SU-DHL-6 (cell line): ENCODE results near the gene GABPA.
"Not testable (repeated sequence)": the region's sequence is repeated elsewhere in the genome, so short reads cannot be mapped to it uniquely, and the experiment has no call there.

Experiments
- H2AFZ ChIP-seq: fragments of 200-600 bp; sonication (generic); 2 replicates; pipeline ENCODE4 v1.6.1; 2014; ENCODE audit warnings: low read depth, mild to moderate bottlenecking, moderate library complexity, mixed read lengths, antibody characterized with exemption, low read length; ENCODE audit not compliant: severe bottlenecking
- H3F3A ChIP-seq: fragments of 200-600 bp; shearing (Covaris generic); 2 replicates; pipeline ENCODE4 v1.6.0; 2016; ENCODE audit warnings: antibody characterized with exemption, mild to moderate bottlenecking; ENCODE audit not compliant: insufficient read depth
- H3K27ac ChIP-seq: fragments of 200-600 bp; sonication (generic); 2 replicates; pipeline ENCODE4 v1.5.1; 2016; ENCODE audit warnings: low read depth, mild to moderate bottlenecking, low read length, moderate library complexity, mixed read lengths
- H3K27me3 ChIP-seq: fragments of 200-600 bp; sonication (generic), shearing (Covaris generic); 2 replicates; pipeline ENCODE4 v1.6.0; 2014; ENCODE audit warnings: mild to moderate bottlenecking, low read length
- H3K36me3 ChIP-seq: fragments of 200-600 bp; sonication (generic); 2 replicates; pipeline ENCODE4 v1.6.1; 2014; ENCODE audit warnings: mild to moderate bottlenecking, low read length, mixed read lengths
- H3K4me2 ChIP-seq: fragments of 300-600, 200-600 bp; shearing (Covaris generic), sonication (generic); 2 replicates; pipeline ENCODE4 v1.6.0; 2014; ENCODE audit warnings: low read length, low read depth, mild to moderate bottlenecking; ENCODE audit not compliant: poor library complexity, severe bottlenecking
- H3K4me3 ChIP-seq: fragments of 200-600 bp; sonication (generic); 2 replicates; pipeline ENCODE4 v1.5.1; 2014; ENCODE audit warnings: antibody characterized with exemption, low read length, mild to moderate bottlenecking, mixed read lengths; ENCODE audit not compliant: insufficient read depth, poor library complexity, severe bottlenecking
- H3K79me2 ChIP-seq: fragments of 200-600 bp; sonication (generic); 2 replicates; pipeline ENCODE4 v1.6.1; 2014; ENCODE audit warnings: mild to moderate bottlenecking, low read length, moderate library complexity; ENCODE audit not compliant: insufficient read depth
- H3K9ac ChIP-seq: fragments of 200-600 bp; sonication (generic); 2 replicates; pipeline ENCODE4 v1.7.0; 2014; ENCODE audit warnings: mild to moderate bottlenecking, low read length
- H3K9me2 ChIP-seq: fragments of 200-600 bp; sonication (generic); replicated peaks from 2 replicates; pipeline ENCODE4 v1.6.1; 2014; ENCODE audit warnings: low read length; ENCODE audit not compliant: insufficient read depth
- H3K9me3 ChIP-seq: fragments of 200-600 bp; sonication (generic); 2 replicates; pipeline ENCODE4 v1.6.1; 2014; ENCODE audit warnings: low read length, mixed read lengths; ENCODE audit not compliant: insufficient read depth
- H4K20me1 ChIP-seq: fragments of 200-600 bp; sonication (generic); 2 replicates; pipeline ENCODE4 v1.6.1; 2014; ENCODE audit warnings: low read depth, mild to moderate bottlenecking, antibody characterized with exemption, low read length, moderate library complexity, mixed read lengths
- EZH2phosphoT487 ChIP-seq: fragments of 200-600 bp; sonication (generic), shearing (Covaris generic); conservative IDR thresholded peaks from 2 replicates; pipeline ENCODE4 v1.6.1; 2018; ENCODE audit warnings: mild to moderate bottlenecking, antibody characterized with exemption, low read length, moderate library complexity, mixed read lengths
- TF ChIP-seq, protein P1 (sequence below): fragments of 200-600 bp; sonication (generic); IDR thresholded peaks from one replicate; pipeline ENCODE4 v1.5.1; 2017; ENCODE audit warnings: antibody characterized with exemption, mild to moderate bottlenecking, low read length, moderate library complexity; ENCODE audit not compliant: insufficient read depth, poor library complexity, severe bottlenecking

Gene GABPA

DNA sequence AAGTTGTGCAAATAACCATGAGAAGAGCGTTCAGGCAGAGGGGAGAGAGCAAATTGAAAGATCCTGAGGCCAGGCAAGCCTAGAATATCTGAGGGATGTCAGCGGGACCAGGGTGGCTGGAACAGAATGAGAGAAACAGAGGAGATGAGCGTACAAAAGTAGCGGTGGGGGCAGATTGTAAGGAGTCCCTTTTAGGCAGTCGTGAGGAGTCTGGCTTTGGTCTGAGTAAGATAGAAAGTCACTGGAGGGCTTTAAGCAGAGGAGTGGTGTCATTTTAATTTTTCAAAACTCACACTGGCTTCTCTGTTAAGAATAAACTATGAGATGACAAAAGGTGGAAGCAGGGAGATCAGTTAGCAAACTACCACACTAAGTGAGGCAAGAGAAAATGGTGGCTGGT lies 24.2 kb upstream of the GABPA start:
- Histone ChIP-seq H3K79me2 (no peaks in the 10 kb centered on the region), H3K9ac (no peak overlapping the region), H3K9me2 (no peaks in the 10 kb centered on the region), H3K27me3 (no peaks in the 10 kb centered on the region), H3K27ac (no peak overlapping the region), H2AFZ (no peak overlapping the region), H3K4me3 (no peak overlapping the region), H3K9me3 (no peaks in the 10 kb centered on the region), H3F3A (no peaks in the 10 kb centered on the region), H4K20me1 (no peaks in the 10 kb centered on the region), H3K36me3 (no peaks in the 10 kb centered on the region), H3K4me2 (no peak overlapping the region)
- TF ChIP-seq EZH2phosphoT487 = no peak
- TF ChIP-seq, protein P1, sequence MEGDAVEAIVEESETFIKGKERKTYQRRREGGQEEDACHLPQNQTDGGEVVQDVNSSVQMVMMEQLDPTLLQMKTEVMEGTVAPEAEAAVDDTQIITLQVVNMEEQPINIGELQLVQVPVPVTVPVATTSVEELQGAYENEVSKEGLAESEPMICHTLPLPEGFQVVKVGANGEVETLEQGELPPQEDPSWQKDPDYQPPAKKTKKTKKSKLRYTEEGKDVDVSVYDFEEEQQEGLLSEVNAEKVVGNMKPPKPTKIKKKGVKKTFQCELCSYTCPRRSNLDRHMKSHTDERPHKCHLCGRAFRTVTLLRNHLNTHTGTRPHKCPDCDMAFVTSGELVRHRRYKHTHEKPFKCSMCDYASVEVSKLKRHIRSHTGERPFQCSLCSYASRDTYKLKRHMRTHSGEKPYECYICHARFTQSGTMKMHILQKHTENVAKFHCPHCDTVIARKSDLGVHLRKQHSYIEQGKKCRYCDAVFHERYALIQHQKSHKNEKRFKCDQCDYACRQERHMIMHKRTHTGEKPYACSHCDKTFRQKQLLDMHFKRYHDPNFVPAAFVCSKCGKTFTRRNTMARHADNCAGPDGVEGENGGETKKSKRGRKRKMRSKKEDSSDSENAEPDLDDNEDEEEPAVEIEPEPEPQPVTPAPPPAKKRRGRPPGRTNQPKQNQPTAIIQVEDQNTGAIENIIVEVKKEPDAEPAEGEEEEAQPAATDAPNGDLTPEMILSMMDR = no peak

DNA sequence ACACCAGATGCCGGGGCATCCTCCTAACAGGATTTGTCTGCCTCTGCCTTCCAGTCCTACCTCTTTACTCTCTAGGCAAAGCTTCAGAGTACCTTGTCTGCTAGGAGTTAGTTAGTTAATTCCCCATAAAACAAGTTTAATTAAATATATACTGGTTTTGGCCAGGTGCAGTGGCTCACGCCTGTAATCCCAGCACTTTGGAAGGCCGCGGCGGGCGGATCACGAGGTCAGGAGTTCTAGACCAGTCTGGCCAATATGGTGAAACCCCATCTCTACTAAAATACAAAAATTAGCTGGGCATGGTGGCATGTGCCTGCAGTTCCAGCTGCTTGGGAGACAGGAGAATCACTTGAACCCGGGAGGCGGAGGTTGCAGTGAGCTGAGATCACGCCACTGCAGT lies 20.7 kb upstream of the GABPA start:
- H2AFZ ChIP-seq, H3K27me3 ChIP-seq, H3K9me2 ChIP-seq, H3K9ac ChIP-seq, H4K20me1 ChIP-seq, H3K27ac ChIP-seq, H3K36me3 ChIP-seq, H3F3A ChIP-seq, H3K9me3 ChIP-seq, H3K4me2 ChIP-seq, H3K79me2 ChIP-seq, H3K4me3 ChIP-seq: not testable (repeated sequence)

DNA sequence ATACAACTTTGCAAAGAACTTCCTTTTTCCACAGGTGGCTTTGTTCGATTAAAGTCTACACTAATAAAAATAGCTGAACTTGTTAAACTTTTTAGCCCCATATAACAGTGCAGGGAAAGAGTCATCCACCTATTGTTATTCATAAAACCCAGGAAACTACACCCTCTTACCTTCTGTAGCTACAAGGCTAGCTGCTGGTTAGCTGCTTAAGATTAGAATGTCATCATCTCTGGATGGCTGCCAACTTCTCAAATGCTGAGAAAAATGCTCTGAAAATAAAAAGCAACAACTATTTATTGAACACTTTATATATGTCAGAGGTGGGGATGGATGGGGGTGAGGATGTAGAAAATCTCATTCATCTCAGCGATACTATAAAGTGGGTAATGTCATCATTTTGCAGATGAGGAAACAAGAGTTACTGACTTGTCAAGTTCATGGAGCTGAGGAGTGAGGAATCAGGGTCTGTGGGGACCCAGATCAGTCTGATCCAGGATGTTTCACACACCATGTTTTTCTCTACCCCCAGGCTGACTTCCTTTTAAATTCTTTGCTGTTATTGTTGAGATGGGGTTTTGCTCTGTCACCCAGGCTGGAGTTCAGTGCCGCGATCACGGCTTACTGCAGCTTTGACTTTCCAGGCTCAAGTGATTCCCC lies 17.2 kb upstream of the GABPA start:
- Histone ChIP-seq H3K4me2 (no peak overlapping the region), H3K27ac (no peak overlapping the region), H3K27me3 (no peaks in the 10 kb centered on the region), H3K4me3 (no peak overlapping the region), H3K9ac (no peak overlapping the region), H3K36me3 (no peaks in the 10 kb centered on the region), H2AFZ (no peak overlapping the region), H3K9me3 (no peaks in the 10 kb centered on the region), H3K9me2 (no peaks in the 10 kb centered on the region), H3K79me2 (no peaks in the 10 kb centered on the region), H4K20me1 (no peaks in the 10 kb centered on the region), H3F3A (no peaks in the 10 kb centered on the region)
- TF ChIP-seq, protein P1 = no peak
- no peak for TF ChIP-seq EZH2phosphoT487

DNA sequence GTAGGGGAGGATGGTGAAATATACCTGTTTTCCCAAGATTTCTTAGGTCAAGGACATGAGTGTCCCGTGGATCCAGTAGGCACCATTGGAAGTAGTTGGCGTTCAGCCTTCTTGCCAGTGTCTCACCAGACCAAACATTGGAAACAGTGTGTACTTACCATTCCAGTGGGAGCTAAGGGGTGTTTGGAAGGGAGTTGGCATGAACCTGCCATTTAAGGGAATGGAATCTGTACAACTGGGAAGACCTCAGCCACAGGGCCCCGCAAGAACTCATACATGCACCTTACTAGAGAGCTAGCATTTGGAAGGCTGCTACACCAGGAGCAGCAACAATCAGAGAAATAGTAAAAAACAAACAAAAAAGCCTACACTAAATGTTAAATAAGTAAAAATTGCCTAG lies 12.8 kb upstream of the GABPA start:
- H3K36me3 ChIP-seq = peaks cover 30% of the 10 kb centered on the region; the same call in 1 of the 2 replicates

More for the DNA sequence above, 12.8 kb upstream of the GABPA start:
- Histone ChIP-seq H4K20me1 (no peaks in the 10 kb centered on the region), H3K9ac (no peak overlapping the region), H3K4me3 (no peak overlapping the region), H3K27me3 (no peaks in the 10 kb centered on the region), H3K4me2 (no peak overlapping the region), H3K79me2 (0 out of 2 replicates have a peak, but pooled peaks cover 5% of the 10 kb centered on the region), H3K9me3 (no peaks in the 10 kb centered on the region), H3F3A (no peaks in the 10 kb centered on the region), H3K9me2 (no peaks in the 10 kb centered on the region), H2AFZ (no peak overlapping the region), H3K27ac (no peak overlapping the region)
- TF ChIP-seq, protein P1 = no peak
- TF ChIP-seq EZH2phosphoT487 = no peak
